HL-60/S4 treated with retinoic acid at 250 ng/mL for 4 days and 3 days (cell line): ENCODE measurements around the gene CACNA2D2.

Experiments used
- in situ Hi-C: fragments of 300-500 bp; cut with MboI; formaldehyde crosslinking; loops from 2 replicates; pipeline ENCODE4 v1.7.0; 2022; ENCODE audit warnings: low sequenced_read_pairs

The CACNA2D2 gene

DNA sequence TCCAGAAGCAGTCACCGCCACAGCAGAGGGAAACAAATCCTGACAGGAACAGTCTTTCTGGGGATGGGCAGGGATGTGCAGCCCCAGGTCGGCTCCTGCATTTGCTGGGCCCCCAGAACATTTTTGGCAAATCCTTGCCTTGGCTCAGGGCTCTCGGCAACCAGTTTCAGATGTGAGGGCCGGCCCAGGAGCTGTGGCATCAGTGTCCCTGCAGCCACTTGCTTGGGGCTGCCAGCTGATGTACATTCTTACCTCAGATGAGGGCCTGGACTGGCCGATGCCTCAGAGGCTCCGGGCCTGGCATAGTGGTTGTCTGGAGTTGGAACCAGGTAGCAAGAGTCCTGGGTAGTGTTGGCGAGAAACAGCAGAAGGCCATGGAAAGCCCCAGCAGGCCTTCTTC is 148.6 kb downstream of the CACNA2D2 start:
- in situ Hi-C loops = loop anchor here (25.0 kb wide), 1 partner anchor 182 kb away; no protein-coding TSS in a partner anchor

- in situ Hi-C loops = loop anchor here (25.0 kb wide), 1 partner anchor 183 kb away; no protein-coding TSS in a partner anchor
These were observed 149.2 kb downstream of the CACNA2D2 start for GRCh38 chr3:50354186-50354764.

GRCh38 chr3:50353245-50354004 is 150.0 kb downstream of the CACNA2D2 start:
- in situ Hi-C loops = loop anchor here (25.0 kb wide), 1 partner anchor 184 kb away; no protein-coding TSS in a partner anchor

- in situ Hi-C loops = loop anchor here (25.0 kb wide), 1 partner anchor 185 kb away; no protein-coding TSS in a partner anchor
These were observed 150.7 kb downstream of the CACNA2D2 start for GRCh38 chr3:50352781-50353180.

GRCh38 chr3:50351323-50351697 is 152.1 kb downstream of the CACNA2D2 start:
- in situ Hi-C loops = loop anchor here (25.0 kb wide), 1 partner anchor 186 kb away; no protein-coding TSS in a partner anchor

GRCh38 chr3:50350527-50351322 is 152.7 kb downstream of the CACNA2D2 start, which contains the start of the genes CYB561D2 and NPRL2:
TSS of gene CYB561D2 (plus strand) at chr3:50350862. CDS start at chr3:50351434, 572 bp downstream.
TSS of gene NPRL2 (minus strand) at chr3:50350775. CDS start at chr3:50350652, 123 bp downstream.
- in situ Hi-C loops = loop anchor here (25.0 kb wide), 1 partner anchor 187 kb away; no protein-coding TSS in a partner anchor

GRCh38 chr3:50350213-50350526 is 153.3 kb downstream of the CACNA2D2 start:
- in situ Hi-C loops = loop anchor here (25.0 kb wide), 1 partner anchor 187 kb away; no protein-coding TSS in a partner anchor

DNA sequence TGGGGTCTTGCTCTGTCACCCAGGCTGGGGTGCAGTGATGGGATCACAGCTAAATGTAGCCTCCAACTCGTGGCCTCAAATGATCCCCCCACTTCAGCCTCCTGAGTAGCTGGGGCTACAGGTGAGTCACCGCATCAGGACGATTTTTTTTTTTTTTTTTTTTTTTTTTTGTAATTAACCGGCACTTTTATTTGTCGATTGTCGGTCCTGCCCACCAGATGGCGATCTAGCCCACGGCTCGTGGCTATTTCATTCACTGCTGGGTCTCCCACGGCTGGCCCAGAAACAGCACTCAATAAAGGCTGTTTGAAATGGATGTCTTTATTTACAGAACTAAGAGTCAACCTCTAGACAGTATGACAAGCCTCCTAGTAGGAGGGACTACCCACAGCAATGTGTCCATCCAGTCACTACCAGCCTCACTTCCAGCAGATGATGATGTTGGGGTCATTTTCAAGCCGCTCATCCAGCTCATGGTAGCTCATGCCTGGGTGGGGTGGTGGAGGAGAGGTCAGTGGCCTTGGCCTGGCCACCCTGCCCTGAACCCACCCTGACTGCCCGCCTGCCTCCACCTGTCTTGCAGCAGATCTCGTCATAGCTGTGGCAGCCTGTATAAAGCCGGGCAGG is 156.1 kb downstream of the CACNA2D2 start:
- in situ Hi-C loops = no loop called here

- in situ Hi-C loops = no loop called here
These were observed 157.7 kb downstream of the CACNA2D2 start, which contains the start of gene ZMYND10 for GRCh38 chr3:50345586-50346234. TSS of gene ZMYND10 (minus strand) at chr3:50345732. CDS start at chr3:50345579, 153 bp downstream.

- in situ Hi-C loops = no loop called here
These were observed 158.4 kb downstream of the CACNA2D2 start for GRCh38 chr3:50345008-50345407.

DNA sequence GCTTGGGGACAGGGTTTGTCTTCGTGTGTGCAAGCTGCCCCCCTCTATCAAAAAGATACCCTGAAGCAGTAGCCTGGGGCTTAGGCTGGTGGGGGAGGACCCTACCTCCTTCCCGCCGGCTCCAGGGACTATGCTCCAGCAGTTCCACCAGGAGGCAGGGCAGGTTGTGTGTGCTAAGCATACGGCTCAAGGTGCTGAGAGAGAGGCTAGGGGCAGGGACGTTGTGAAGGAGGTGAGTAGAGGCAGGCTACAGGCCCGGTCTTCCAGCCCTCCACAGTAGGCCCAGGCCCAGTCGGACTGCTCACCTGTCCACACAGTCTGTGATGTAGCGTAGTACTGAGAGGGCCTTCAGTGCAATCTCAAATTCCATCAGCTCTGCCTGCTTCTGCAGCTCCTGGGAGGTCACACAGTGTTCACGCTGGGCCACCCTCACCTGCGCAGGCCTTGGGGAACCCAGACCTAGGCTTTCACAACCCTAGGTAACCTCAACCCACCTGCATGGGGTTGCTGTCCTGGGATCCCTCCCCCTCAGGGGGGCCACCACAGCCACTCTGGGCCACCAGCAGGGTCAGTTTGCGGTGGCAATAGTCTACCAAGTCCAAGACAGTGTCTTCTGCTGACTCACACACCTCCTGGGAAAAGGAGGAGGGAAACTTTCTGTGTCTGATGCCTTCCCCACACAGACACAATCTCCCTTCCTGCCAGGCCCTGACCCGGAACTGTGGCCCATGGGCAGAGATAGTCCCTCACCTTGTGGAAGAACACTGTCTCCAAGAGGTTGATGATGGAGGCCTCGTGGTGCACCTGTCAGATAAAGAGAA is 160.4 kb downstream of the CACNA2D2 start:
- in situ Hi-C loops = no loop called here

DNA sequence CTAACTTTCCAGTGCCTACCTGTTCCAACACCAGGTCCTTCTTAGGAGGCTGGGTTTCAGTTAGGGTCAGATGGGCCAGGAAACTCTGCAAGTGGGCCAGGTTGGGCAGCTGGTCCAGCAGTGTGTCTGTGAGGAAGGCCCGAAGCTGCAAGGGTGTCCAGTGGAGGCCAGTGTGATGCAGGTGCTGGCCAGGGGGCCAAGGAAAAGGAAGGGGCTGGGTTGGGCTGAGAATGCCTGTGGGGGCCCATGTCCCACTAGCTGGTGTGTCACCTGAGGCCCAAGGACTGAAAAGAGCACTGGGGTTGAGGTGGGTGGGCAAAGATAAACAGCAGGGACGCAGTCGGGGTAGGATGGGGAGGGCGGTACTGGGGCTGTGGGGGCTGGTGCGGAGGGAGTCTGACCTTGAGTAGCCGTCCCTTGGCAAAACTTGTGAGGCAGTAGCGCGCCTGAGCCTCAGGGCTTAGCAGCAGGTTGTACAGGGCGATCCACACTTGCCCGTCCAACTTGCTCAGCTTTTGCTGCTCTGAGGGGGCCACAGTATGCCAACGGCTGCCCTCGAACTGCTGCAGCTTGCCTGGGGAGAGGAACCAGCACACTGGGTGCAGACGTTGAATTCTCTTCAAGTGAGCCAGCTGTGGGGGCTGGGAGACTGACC is 161.3 kb downstream of the CACNA2D2 start:
- in situ Hi-C loops = no loop called here

DNA sequence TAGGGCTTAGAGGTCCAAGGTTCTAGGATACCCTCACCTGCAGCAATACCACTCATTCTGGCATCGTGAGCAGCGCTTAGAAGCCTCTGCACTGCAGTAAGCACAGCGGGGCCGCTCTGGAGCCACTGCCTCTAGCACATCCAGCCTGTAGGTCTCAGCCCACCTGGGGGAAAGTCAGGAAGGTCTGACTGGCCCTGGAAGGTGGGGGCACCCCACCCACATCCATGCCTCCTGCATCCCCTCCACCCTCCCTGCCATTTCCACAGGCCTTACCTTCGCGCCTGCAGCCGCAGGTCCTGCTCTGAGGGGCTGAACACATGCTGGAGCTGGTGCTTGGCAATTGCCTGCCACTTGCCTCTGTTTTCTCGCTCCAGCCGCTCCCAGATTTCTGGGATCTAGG is 161.9 kb downstream of the CACNA2D2 start:
- in situ Hi-C loops = no loop called here

- in situ Hi-C loops = no loop called here
These were observed 162.7 kb downstream of the CACNA2D2 start, which contains the start of gene RASSF1 for GRCh38 chr3:50340448-50341329. TSS of gene RASSF1 (minus strand) at chr3:50340836. CDS start at chr3:50340805, 31 bp downstream.

DNA sequence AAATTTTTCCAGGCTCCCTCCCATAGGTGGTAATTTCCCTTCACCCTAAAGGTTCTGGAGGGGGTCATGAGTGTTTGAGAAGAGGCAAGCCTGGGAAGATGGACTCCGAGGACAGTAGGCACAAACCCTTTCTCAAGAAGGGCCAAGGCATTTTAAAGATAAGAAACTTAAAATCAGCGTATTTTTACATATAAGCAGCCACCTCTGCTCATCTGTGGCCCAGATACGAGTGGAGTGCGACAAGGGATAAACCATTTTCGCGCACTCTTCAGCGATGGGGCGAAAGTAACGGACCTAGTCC is 163.3 kb downstream of the CACNA2D2 start:
- in situ Hi-C loops = no loop called here

DNA sequence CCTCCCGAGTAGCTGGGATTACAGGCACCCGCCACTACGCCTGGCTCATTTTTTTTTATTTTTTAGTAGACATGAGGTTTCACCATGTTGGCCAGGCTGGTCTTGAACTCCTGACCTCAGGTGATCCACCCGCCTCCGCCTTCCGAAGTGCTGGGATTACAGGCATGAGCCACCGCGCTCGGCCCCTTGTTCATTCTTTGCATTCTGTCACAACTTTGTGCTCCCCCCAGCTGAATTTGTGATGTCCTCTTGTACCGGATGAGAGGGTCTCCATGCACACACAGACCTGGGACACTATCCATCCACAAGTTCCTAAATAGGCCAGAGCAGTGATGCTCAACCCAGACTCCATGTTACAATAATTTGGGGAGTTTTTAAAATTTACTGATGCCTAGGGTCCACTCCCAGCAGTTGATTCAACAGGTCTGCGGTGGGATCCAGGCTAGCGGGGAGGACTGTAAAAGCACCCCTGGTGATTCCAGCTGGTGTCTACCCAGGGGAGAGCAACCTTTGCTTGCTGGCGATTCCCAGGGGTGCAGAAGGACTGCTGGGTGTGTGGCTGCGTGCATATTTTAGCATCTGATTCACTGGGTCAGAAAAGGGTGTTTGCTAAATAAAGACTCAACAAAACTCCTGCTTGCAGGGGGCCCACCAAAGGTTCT is 163.8 kb downstream of the CACNA2D2 start:
- in situ Hi-C loops = no loop called here

DNA sequence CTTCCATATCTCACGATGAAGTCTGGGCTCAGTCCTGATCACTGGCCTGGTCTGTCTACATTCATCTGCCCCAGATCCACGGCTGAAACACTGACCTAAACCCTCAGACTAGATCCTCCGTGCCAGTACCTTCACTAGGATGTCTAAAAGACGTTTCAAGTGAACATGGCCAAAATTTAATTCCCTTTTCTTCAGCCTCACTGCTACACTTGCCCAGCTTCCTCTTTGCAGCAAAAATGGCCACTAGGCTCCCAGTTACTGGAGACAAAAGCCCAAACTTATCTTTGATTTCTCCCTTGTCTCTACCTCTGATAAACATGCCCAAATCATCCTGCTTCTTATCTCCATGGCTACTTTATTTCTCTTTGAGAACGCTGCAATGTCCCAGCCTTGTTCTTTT is 164.5 kb downstream of the CACNA2D2 start:
- in situ Hi-C loops = no loop called here
